Neuronal stem cell (in vitro differentiated cells): ENCODE measurements around the gene FAM174B.

Experiments used
- DNase-seq: peaks from one replicate; pipeline ENCODE4 v3.0.0-alpha.2; 2013; ENCODE audit warnings: low spot score
- H2AFZ ChIP-seq: one replicate; pipeline ENCODE4 v1.6.1; 2013; ENCODE audit warnings: mild to moderate bottlenecking, low read length, inconsistent platforms
- H2AK5ac ChIP-seq: 2 replicates; pipeline ENCODE4 v1.6.1; 2013; ENCODE audit warnings: low read depth, mild to moderate bottlenecking, inconsistent platforms, low read length, moderate library complexity, mixed read lengths
- H2BK120ac ChIP-seq: 2 replicates; pipeline ENCODE4 v1.6.1; 2013; ENCODE audit warnings: low read depth, mild to moderate bottlenecking, inconsistent platforms, low read length, moderate library complexity, mixed read lengths
- H2BK12ac ChIP-seq: one replicate; pipeline ENCODE4 v1.6.1; 2013; ENCODE audit warnings: low read length, inconsistent platforms
- H2BK15ac ChIP-seq: 2 replicates; pipeline ENCODE4 v1.6.1; 2013; ENCODE audit warnings: mild to moderate bottlenecking, low read length, inconsistent platforms, mixed read lengths
- H2BK5ac ChIP-seq: one replicate; pipeline ENCODE4 v1.6.1; 2013; ENCODE audit warnings: inconsistent platforms, mild to moderate bottlenecking, low read length, moderate library complexity
- H3K14ac ChIP-seq: one replicate; pipeline ENCODE4 v1.6.1; 2013; ENCODE audit warnings: low read length, inconsistent platforms
- H3K18ac ChIP-seq: 2 replicates; pipeline ENCODE4 v1.6.1; 2013; ENCODE audit warnings: low read length, inconsistent platforms
- H3K23ac ChIP-seq: 2 replicates; pipeline ENCODE4 v1.6.1; 2013; ENCODE audit warnings: low read depth, mild to moderate bottlenecking, mixed read lengths, low read length, inconsistent platforms; ENCODE audit not compliant: poor library complexity
- H3K27ac ChIP-seq: replicated peaks from 3 replicates; pipeline ENCODE4 v1.5.1; 2013; ENCODE audit warnings: low read length, inconsistent platforms
- H3K27me3 ChIP-seq, 3 experiments: 2 replicates each; pipeline ENCODE4 v1.6.1; 2013; ENCODE audit warnings: low read length in 3 of 3, mild to moderate bottlenecking in 2 of 3, inconsistent platforms in 1 of 3, low read depth in 1 of 3, mixed read lengths in 1 of 3, moderate library complexity in 1 of 3; ENCODE audit not compliant: control insufficient read depth in 3 of 3, insufficient read depth in 3 of 3
- H3K36me3 ChIP-seq, 2 donors: replicated peaks in 1 of 2; 2 replicates each; pipeline ENCODE4 v1.6.1; 2013; ENCODE audit warnings: low read length in 2 of 2; ENCODE audit not compliant: control insufficient read depth in 2 of 2, insufficient read depth in 2 of 2
- H3K4ac ChIP-seq: 2 replicates; pipeline ENCODE4 v1.6.1; 2013; ENCODE audit warnings: inconsistent platforms, mild to moderate bottlenecking, low read length, moderate library complexity
- H3K4me1 ChIP-seq, 2 donors: 1 replicate in 1 of 2; 2 replicates in 1 of 2; pipeline ENCODE4 v1.6.1; 2013; ENCODE audit warnings: low read length in 2 of 2, low read depth in 1 of 2; ENCODE audit not compliant: control insufficient read depth in 2 of 2, insufficient read depth in 1 of 2
- H3K4me2 ChIP-seq: one replicate; pipeline ENCODE4 v1.6.1; 2013; ENCODE audit warnings: mild to moderate bottlenecking, low read length, inconsistent platforms; ENCODE audit not compliant: insufficient read depth, poor library complexity, severe bottlenecking
- H3K4me3 ChIP-seq, 2 donors: 2 replicates each; pipeline ENCODE4 v1.5.1; 2013; ENCODE audit warnings: low read length in 2 of 2, mild to moderate bottlenecking in 2 of 2, inconsistent platforms in 1 of 2, moderate library complexity in 1 of 2
- H3K79me1 ChIP-seq: one replicate; pipeline ENCODE4 v1.6.1; 2013; ENCODE audit warnings: low read depth, mild to moderate bottlenecking, inconsistent platforms, low read length, moderate library complexity
- H3K9ac ChIP-seq: one replicate; pipeline ENCODE4 v1.6.1; 2013; ENCODE audit warnings: mild to moderate bottlenecking, low read depth, low read length, inconsistent platforms; ENCODE audit not compliant: poor library complexity
- H3K9me3 ChIP-seq, 2 donors: replicated peaks in 1 of 2; 2 replicates each; pipeline versions ENCODE3 to v1.6.1; 2013; ENCODE audit warnings: low read length in 2 of 2, mild to moderate bottlenecking in 2 of 2, inconsistent platforms in 1 of 2, low read depth in 1 of 2, mixed read lengths in 1 of 2, moderate library complexity in 1 of 2; ENCODE audit not compliant: control insufficient read depth in 2 of 2, insufficient read depth in 1 of 2
- H4K8ac ChIP-seq: one replicate; pipeline ENCODE4 v1.6.1; 2013; ENCODE audit warnings: low read depth, mild to moderate bottlenecking, inconsistent platforms, low read length, moderate library complexity
- H4K91ac ChIP-seq: one replicate; pipeline ENCODE4 v1.6.1; 2013; ENCODE audit warnings: low read length, low read depth, mild to moderate bottlenecking, inconsistent platforms; ENCODE audit not compliant: poor library complexity
- WGBS, 2 donors: extraction: QIAGEN DNeasy Blood & Tissue Kit; methylation state at CpG; one replicate each; pipeline ENCODE4 v1.1.7; 2013; ENCODE audit warnings: missing lambda C conversion rate in 2 of 2, mixed read lengths in 1 of 2; ENCODE audit not compliant: insufficient read length in 2 of 2, insufficient replicate concordance in 1 of 2; ENCODE audit errors: extremely low coverage in 2 of 2; 5-methylcytosine and 5-hydroxymethylcytosine counted together

Gene FAM174B

GRCh38 chr15:92583096-92584034 is 72.2 kb downstream of the FAM174B start:
- Histone ChIP-seq H2AFZ (no peak overlapping the region), H3K27me3 (peaks cover 0 to 21% (median 0%) of the 10 kb centered on the region in 3 experiments), H4K91ac (no peak overlapping the region), H3K4me2 (no peak overlapping the region), H4K8ac (no peak overlapping the region), H2BK120ac (no peak overlapping the region), H3K4me1 (peaks cover 6 to 11% of the 10 kb centered on the region in 2 donors), H2BK12ac (no peak overlapping the region), H3K27ac (no peak overlapping the region), H2BK5ac (no peak overlapping the region), H3K18ac (no peak overlapping the region), H3K23ac (no peak overlapping the region), H2AK5ac (no peak overlapping the region), H3K9me3 (no peaks in the 10 kb centered on the region), H3K4ac (no peak overlapping the region), H3K4me3 (no peak overlapping the region), H3K36me3 (no peaks in the 10 kb centered on the region), H3K9ac (no peak overlapping the region), H3K79me1 (no peaks in the 10 kb centered on the region), H2BK15ac (no peak overlapping the region), H3K14ac (no peak overlapping the region)
- WGBS, 2 donors, result no CpG with 5 or more reads among the region's 19 CpGs
- DNase-seq, result no peak

DNA sequence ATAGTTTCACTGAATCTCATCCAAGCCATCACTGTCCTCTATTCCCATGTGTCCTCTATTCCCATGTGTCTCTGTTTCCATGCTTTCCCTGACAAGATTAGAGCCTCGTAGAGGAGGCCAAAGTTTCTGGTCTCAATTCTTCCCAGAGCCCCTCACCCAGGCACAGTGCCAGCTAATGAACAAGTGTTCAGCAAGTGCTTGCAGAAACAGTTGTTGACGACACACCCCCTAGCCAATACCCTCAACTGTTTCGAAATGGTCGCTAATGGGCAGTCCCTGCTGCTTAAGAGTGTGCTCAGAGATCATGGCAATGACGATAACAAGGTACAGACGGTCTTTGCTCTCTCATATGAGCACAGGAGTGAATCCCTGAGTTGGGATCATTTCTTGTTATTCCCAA is 73.4 kb downstream of the FAM174B start:
- H3K27me3 ChIP-seq, result peaks cover 0 to 20% (median 0%) of the 10 kb centered on the region in 3 experiments
- H3K23ac ChIP-seq, result no peak overlapping the region
- no peak overlapping the region for H4K91ac ChIP-seq
- H3K9ac ChIP-seq, result no peak overlapping the region
- H2BK5ac ChIP-seq, result no peak overlapping the region
- H2AK5ac ChIP-seq, result no peak overlapping the region
- no CpG with 5 or more reads among the region's 6 CpGs for WGBS, 2 donors
- H2BK15ac ChIP-seq, result no peak overlapping the region
- H3K4me2 ChIP-seq, result no peak overlapping the region
- no peak overlapping the region for H4K8ac ChIP-seq
- DNase-seq, result no peak
- peaks cover 6 to 11% of the 10 kb centered on the region in 2 donors for H3K4me1 ChIP-seq
- H3K18ac ChIP-seq, result no peak overlapping the region
- no peak overlapping the region for H3K27ac ChIP-seq
- no peak overlapping the region for H3K14ac ChIP-seq
- H3K79me1 ChIP-seq, result no peaks in the 10 kb centered on the region
- H3K36me3 ChIP-seq, result no peaks in the 10 kb centered on the region
- no peak overlapping the region for H2BK12ac ChIP-seq
- no peak overlapping the region for H2AFZ ChIP-seq
- H3K4ac ChIP-seq, result no peak overlapping the region
- H3K9me3 ChIP-seq, result no peaks in the 10 kb centered on the region
- no peak overlapping the region for H3K4me3 ChIP-seq
- no peak overlapping the region for H2BK120ac ChIP-seq

- H2AFZ ChIP-seq, result no peak overlapping the region
- no peak overlapping the region for H2BK120ac ChIP-seq
- H3K18ac ChIP-seq, result peak overlapping the region; percentile 73
- no peak overlapping the region for H3K9ac ChIP-seq
- no peak overlapping the region for H2BK12ac ChIP-seq
- H4K8ac ChIP-seq, result no peak overlapping the region
- no peak overlapping the region for H3K27ac ChIP-seq
- no peaks in the 10 kb centered on the region for H3K79me1 ChIP-seq
- WGBS, 2 donors, result no CpG with 5 or more reads among the region's 7 CpGs
- no peak overlapping the region for H2BK5ac ChIP-seq
- peaks cover 0 to 28% (median 0%) of the 10 kb centered on the region in 3 experiments for H3K27me3 ChIP-seq
- DNase-seq, result no peak
- no peak overlapping the region for H2BK15ac ChIP-seq
- no peak overlapping the region for H3K14ac ChIP-seq
- H3K9me3 ChIP-seq, result peaks cover 0 to 2% of the 10 kb centered on the region in 2 donors
- no peak overlapping the region for H4K91ac ChIP-seq
- H2AK5ac ChIP-seq, result no peak overlapping the region
- no peak overlapping the region for H3K4me3 ChIP-seq
- H3K23ac ChIP-seq, result no peak overlapping the region
- no peak overlapping the region for H3K4me2 ChIP-seq
- H3K4ac ChIP-seq, result no peak overlapping the region
- peaks cover 4 to 6% of the 10 kb centered on the region in 2 donors for H3K4me1 ChIP-seq
- H3K36me3 ChIP-seq, result no peaks in the 10 kb centered on the region
Observed at GRCh38 chr15:92580933-92581445, 74.6 kb downstream of the FAM174B start.

GRCh38 chr15:92580521-92580920 is 75.1 kb downstream of the FAM174B start:
- H3K36me3 ChIP-seq, result no peaks in the 10 kb centered on the region
- H3K4me3 ChIP-seq, result no peak overlapping the region
- no peak for DNase-seq
- no peak overlapping the region for H2BK120ac ChIP-seq
- no peak overlapping the region for H2BK12ac ChIP-seq
- no peak overlapping the region for H4K91ac ChIP-seq
- peaks cover 0 to 6% of the 10 kb centered on the region in 2 donors for H3K4me1 ChIP-seq
- WGBS, 2 donors, result no CpG with 5 or more reads among the region's 12 CpGs
- H3K79me1 ChIP-seq, result no peaks in the 10 kb centered on the region
- H3K27me3 ChIP-seq, result peaks cover 0 to 31% (median 0%) of the 10 kb centered on the region in 3 experiments
- H2AFZ ChIP-seq, result no peak overlapping the region
- no peak overlapping the region for H3K4me2 ChIP-seq
- H2BK15ac ChIP-seq, result no peak overlapping the region
- H3K14ac ChIP-seq, result no peak overlapping the region
- H3K27ac ChIP-seq, result no peak overlapping the region
- peaks cover 0 to 2% of the 10 kb centered on the region in 2 donors for H3K9me3 ChIP-seq
- H3K4ac ChIP-seq, result no peak overlapping the region
- peak overlapping the region; percentile 73 for H3K18ac ChIP-seq
- H2BK5ac ChIP-seq, result no peak overlapping the region
- H2AK5ac ChIP-seq, result peak overlapping the region; percentile 8
- H3K9ac ChIP-seq, result no peak overlapping the region
- no peak overlapping the region for H3K23ac ChIP-seq
- no peak overlapping the region for H4K8ac ChIP-seq
